ENCODE data around the gene AGAP1. TPM values are rescaled to one million over a fixed set of nuclear protein-coding genes. Genes with fewer than 3 reads are reported as not detected.

The AGAP1 gene
- total and polyA plus RNA-seq, 7 donors = 4.2 to 21.6 (median 16.6) TPM

GRCh38 chr2:235498946-235499812, 5.3 kb downstream of the AGAP1 start:
- 92 to 94% (median 92%) methylated on average over 24 of the region's 24 CpGs for WGBS, 3 donors
- ATAC-seq (no peak), DNase-seq (no peak)
- intact Hi-C loops (cut with DNase I) = loop anchor here (5.0 to 10.0 kb wide), 3 partner anchors 48 to 364 kb away; no protein-coding TSS in a partner anchor
- Histone ChIP-seq H3K4me3 (no peak overlapping the region), H3K9me3 (no peaks in the 10 kb centered on the region), H3K4me1 (peaks cover 38% of the 10 kb centered on the region), H3K36me3 (ENCODE audit: insufficient read depth in 1 of 2, low read depth in 1 of 2) (no peaks in the 10 kb centered on the region), H3K27ac (no peak overlapping the region), H3K27me3 (ENCODE audit: insufficient read depth in 3 of 3, low read length in 2 of 3) (no peaks in the 10 kb centered on the region)
- TF ChIP-seq CTCF (IDR thresholded peaks at IDR 0.05) = no peak

GRCh38 chr2:235500110-235500760, 6.4 kb downstream of the AGAP1 start:
- ATAC-seq = no peak
- intact Hi-C loops (cut with DNase I) = no loop called here
- WGBS, 3 donors = 82 to 91% (median 84%) methylated on average over 13 of the region's 13 CpGs
- Histone ChIP-seq H3K9me3 (no peaks in the 10 kb centered on the region), H3K27ac (no peak overlapping the region), H3K4me3 (no peak overlapping the region), H3K4me1 (peaks cover 43% of the 10 kb centered on the region), H3K27me3 (ENCODE audit: insufficient read depth in 3 of 3, low read length in 2 of 3) (no peaks in the 10 kb centered on the region), H3K36me3 (ENCODE audit: insufficient read depth in 1 of 2, low read depth in 1 of 2) (no peaks in the 10 kb centered on the region)
- no peak for DNase-seq
- TF ChIP-seq CTCF (IDR thresholded peaks at IDR 0.05) = no peak

- ATAC-seq = no peak
- H3K4me3 ChIP-seq = no peak overlapping the region
- intact Hi-C loops (cut with DNase I) = no loop called here
- H3K4me1 ChIP-seq = peaks cover 43% of the 10 kb centered on the region
- DNase-seq = no peak
- no peaks in the 10 kb centered on the region for H3K27me3 ChIP-seq (ENCODE audit: insufficient read depth in 3 of 3, low read length in 2 of 3)
- no peaks in the 10 kb centered on the region for H3K9me3 ChIP-seq
- TF ChIP-seq CTCF (IDR thresholded peaks at IDR 0.05) = no peak
- WGBS, 3 donors = 80 to 84% (median 80%) methylated on average over 18 of the region's 18 CpGs
- no peaks in the 10 kb centered on the region for H3K36me3 ChIP-seq (ENCODE audit: insufficient read depth in 1 of 2, low read depth in 1 of 2)
- H3K27ac ChIP-seq = no peak overlapping the region
Measured at GRCh38 chr2:235500761-235501672, 7.2 kb downstream of the AGAP1 start.

GRCh38 chr2:235501673-235502031, 7.8 kb downstream of the AGAP1 start:
- Histone ChIP-seq H3K4me3 (no peak overlapping the region), H3K9me3 (no peaks in the 10 kb centered on the region), H3K27me3 (ENCODE audit: insufficient read depth in 3 of 3, low read length in 2 of 3) (no peaks in the 10 kb centered on the region), H3K36me3 (ENCODE audit: insufficient read depth in 1 of 2, low read depth in 1 of 2) (no peaks in the 10 kb centered on the region), H3K4me1 (peaks cover 43% of the 10 kb centered on the region), H3K27ac (no peak overlapping the region)
- WGBS, 3 donors = 63 to 74% (median 64%) methylated on average over 7 of the region's 7 CpGs
- DNase-seq (no peak), ATAC-seq (no peak)
- intact Hi-C loops (cut with DNase I) = no loop called here
- no peak for TF ChIP-seq CTCF (IDR thresholded peaks at IDR 0.05)
